Measurements from ENCODE around the gene PDP2. TPM values are rescaled to one million over a fixed set of nuclear protein-coding genes. Genes with fewer than 3 reads are reported as not detected.
"Not testable (repeated sequence)": the region's sequence is repeated elsewhere in the genome, so short reads cannot be mapped to it uniquely, and the experiment has no call there.

Gene PDP2
- total RNA-seq, 2 experiments from 2014 or later, result 3.3 to 5.9 TPM

GRCh38 chr16:66934138-66934838 is 54.0 kb downstream of the PDP2 start, which contains the start of gene CIAO2B:
TSS of gene CIAO2B (minus strand) at chr16:66934402. CDS start at chr16:66934364, 38 bp downstream.
- intact Hi-C loops (cut with DNase I, micrococcal nuclease), result loop anchor here in 1 of 2 experiments (5.0 kb wide), 3 partner anchors 52 to 258 kb away; partner anchors contain the start of genes DYNC1LI2, E2F4, EXOC3L1 and PDP2
- CTCF ChIA-PET, result interaction anchor here (1.3 to 1.8 kb wide), 2 partner anchors 39 to 104 kb away, joined by 3 to 4 read pairs; partner anchors contain the start of gene NAE1
- peaks cover 62% of the 10 kb centered on the region for H3K4me1 Mint-ChIP-seq (ENCODE audit: low read depth)

GRCh38 chr16:66934839-66935313 is 54.6 kb downstream of the PDP2 start:
- H3K27me3 Mint-ChIP-seq; H3K27me3 ChIP-seq (ENCODE audit: control insufficient read depth in 1 of 2, insufficient read depth in 2 of 2, low read length in 2 of 2); H3K9me3 ChIP-seq (ENCODE audit: control insufficient read depth in 1 of 2, insufficient read depth in 1 of 2, low read length in 2 of 2); ATAC-seq (ENCODE audit: poor library complexity); H3K9me3 Mint-ChIP-seq: not testable (repeated sequence)
- Mint-ChIP-seq H3K36me3 (ENCODE audit: low read depth) (peaks cover 75% of the 10 kb centered on the region), H3K4me3 (peak overlapping the region; percentile 98), H3K27ac (peak overlapping the region; percentile 97), H3K4me1 (ENCODE audit: low read depth) (peaks cover 62% of the 10 kb centered on the region)
- peak overlapping the region; percentile 100 for H3K4me3 ChIP-seq (ENCODE audit: low read length)
- peak overlapping the region; percentile 72 to 78 for H3K27ac ChIP-seq (ENCODE audit: low read depth in 1 of 2, low read length in 2 of 2)
- POLR2A ChIA-PET, result interaction anchor here (0.6 to 2.4 kb wide), 3 partner anchors 55 to 292 kb away, joined by 3 to 8 read pairs (median 4); partner anchors contain the start of genes MATCAP1, PDP2 and TMEM208
- intact Hi-C loops (cut with DNase I, micrococcal nuclease), result loop anchor here in 1 of 2 experiments (5.0 kb wide), 3 partner anchors 53 to 257 kb away; partner anchors contain the start of genes DYNC1LI2, E2F4, EXOC3L1 and PDP2
- CTCF ChIA-PET, result interaction anchor here (1.8 kb wide), 1 partner anchor 40 kb away, joined by 4 read pairs; no protein-coding TSS in a partner anchor
- peaks cover 32% of the 10 kb centered on the region for H3K36me3 ChIP-seq (ENCODE audit: insufficient read depth, low read length)
- peaks cover 48% of the 10 kb centered on the region for H3K4me1 ChIP-seq (ENCODE audit: insufficient read depth, low read length)
- peak in 1 of 14 experiments; percentile 29 for DNase-seq

More at GRCh38 chr16:66934138-66934838, 54.0 kb downstream of the PDP2 start, which contains the start of gene CIAO2B:
- peak; percentile 89 for ATAC-seq (ENCODE audit: poor library complexity)
- Histone ChIP-seq H3K27ac (ENCODE audit: low read depth in 1 of 2, low read length in 2 of 2) (peak within 1 kb of the TSS; percentile 72 to 78), H3K9me3 (ENCODE audit: control insufficient read depth in 1 of 2, insufficient read depth in 1 of 2, low read length in 2 of 2) (no peaks in the 10 kb centered on the region), H3K36me3 (ENCODE audit: insufficient read depth, low read length) (peaks cover 28% of the 10 kb centered on the region), H3K4me1 (ENCODE audit: insufficient read depth, low read length) (peaks cover 48% of the 10 kb centered on the region), H3K27me3 (ENCODE audit: control insufficient read depth in 1 of 2, insufficient read depth in 2 of 2, low read length in 2 of 2) (no peaks in the 10 kb centered on the region), H3K4me3 (ENCODE audit: low read length) (peak within 1 kb of the TSS; percentile 100)
- H3K27ac Mint-ChIP-seq, result peak within 1 kb of the TSS; percentile 97
- no peak for TF ChIP-seq CTCF (IDR thresholded peaks at IDR 0.05)
- peaks cover 69% of the 10 kb centered on the region for H3K36me3 Mint-ChIP-seq (ENCODE audit: low read depth)
- H3K4me3 Mint-ChIP-seq, result peak within 1 kb of the TSS; percentile 98
- no peaks in the 10 kb centered on the region for H3K27me3 Mint-ChIP-seq
- no peaks in the 10 kb centered on the region for H3K9me3 Mint-ChIP-seq
- POLR2A ChIA-PET, result interaction anchor here (0.6 to 2.4 kb wide), 5 partner anchors 10 to 293 kb away, joined by 3 to 8 read pairs (median 4); partner anchors contain the start of genes MATCAP1, NAE1, PDP2 and TMEM208
- peak; percentile 79 to 94 (median 86) for DNase-seq

- Histone ChIP-seq H3K4me3 (ENCODE audit: low read length) (peak within 1 kb of the TSS; percentile 100), H3K27ac (ENCODE audit: low read depth in 1 of 2, low read length in 2 of 2) (peak within 1 kb of the TSS; percentile 72 to 78), H3K36me3 (ENCODE audit: insufficient read depth, low read length) (peaks cover 38% of the 10 kb centered on the region), H3K9me3 (ENCODE audit: control insufficient read depth in 1 of 2, insufficient read depth in 1 of 2, low read length in 2 of 2) (no peaks in the 10 kb centered on the region), H3K27me3 (ENCODE audit: control insufficient read depth in 1 of 2, insufficient read depth in 2 of 2, low read length in 2 of 2) (no peaks in the 10 kb centered on the region), H3K4me1 (ENCODE audit: insufficient read depth, low read length) (peaks cover 48% of the 10 kb centered on the region)
- intact Hi-C loops (cut with DNase I, micrococcal nuclease), result no loop called here
- H3K27me3 Mint-ChIP-seq, result no peaks in the 10 kb centered on the region
- peaks cover 78% of the 10 kb centered on the region for H3K36me3 Mint-ChIP-seq (ENCODE audit: low read depth)
- H3K4me1 Mint-ChIP-seq (ENCODE audit: low read depth), result peaks cover 62% of the 10 kb centered on the region
- no peak for DNase-seq
- ATAC-seq (ENCODE audit: poor library complexity), result no peak
- H3K9me3 Mint-ChIP-seq, result no peaks in the 10 kb centered on the region
- POLR2A ChIA-PET, result interaction anchor here (2.4 kb wide), 1 partner anchor 55 kb away, joined by 8 read pairs; the partner anchor contains the start of gene PDP2
- peak within 1 kb of the TSS; percentile 98 for H3K4me3 Mint-ChIP-seq
- TF ChIP-seq CTCF (IDR thresholded peaks at IDR 0.05), result no peak
- peak within 1 kb of the TSS; percentile 97 for H3K27ac Mint-ChIP-seq
- CTCF ChIA-PET, result interaction anchor here (1.2 kb wide), 1 partner anchor 19 kb away, joined by 3 read pairs; no protein-coding TSS in a partner anchor
Measured at GRCh38 chr16:66935314-66936011, 55.1 kb downstream of the PDP2 start, which contains the start of gene CES2. TSS of gene CES2 (plus strand) at chr16:66935516. CDS start at chr16:66935636, 120 bp downstream.

All from CD4-positive, alpha-beta T cell (primary cell).